Right lobe of liver (tissue), 6 donors: ENCODE measurements around the gene PCED1B. TPM values are rescaled to one million over a fixed set of nuclear protein-coding genes. Genes with fewer than 3 reads are reported as not detected.

Experiments used
- ATAC-seq, 4 donors: fragments of 200-7000 bp; cut with Tn5 transposase; one replicate each; pipeline ENCODE4 v1.9.1; 2020; ENCODE audit warnings: mild to moderate bottlenecking in 4 of 4, moderate library complexity in 4 of 4
- DNase-seq, 3 donors: peaks; one replicate each; pipeline ENCODE4 v3.0.0-alpha.2; 2020
- H3K27ac ChIP-seq, 3 donors: fragments of 200-600 bp; one replicate each; pipeline ENCODE4 v1.8.0; 2022
- H3K27me3 ChIP-seq, 2 donors: fragments of 200-600 bp; one replicate each; pipeline ENCODE4 v1.8.0; 2022
- H3K36me3 ChIP-seq, 4 donors: fragments of 200-600 bp; sonication (generic) in 1 of 4; one replicate each; pipeline versions ENCODE4 v1.5.1 to v1.8.0; 2017 to 2022; ENCODE audit warnings: control low read depth in 1 of 4
- H3K4me1 ChIP-seq, 4 donors: fragments of 200-600 bp; sonication (generic) in 1 of 4; one replicate each; pipeline versions ENCODE4 v1.5.1 to v1.8.0; 2017 to 2022; ENCODE audit warnings: control low read depth in 1 of 4
- H3K4me3 ChIP-seq, 3 donors: fragments of 200-600 bp; one replicate each; pipeline ENCODE4 v1.8.0; 2022
- H3K9me3 ChIP-seq, 4 donors: fragments of 200-600 bp; sonication (generic) in 1 of 4; one replicate each; pipeline versions ENCODE4 v1.5.1 to v1.8.0; 2017 to 2022; ENCODE audit warnings: control low read depth in 1 of 4
- CTCF ChIP-seq, 4 donors: fragments of 200-600 bp in 3 of 4; fragments of 450-650 bp in 1 of 4; IDR thresholded peaks; one replicate each; pipeline versions ENCODE4 v1.5.1 to v1.8.0; 2016 to 2022; ENCODE audit warnings: antibody characterized with exemption in 4 of 4, mild to moderate bottlenecking in 2 of 4
- POLR2A ChIP-seq: fragments of 450-650 bp; IDR thresholded peaks from one replicate; pipeline ENCODE4 v1.6.1; 2017; ENCODE audit warnings: antibody characterized with exemption, mild to moderate bottlenecking
- WGBS: methylation state at CpG from one replicate; pipeline ENCODE4 v1.1.6; 2018; ENCODE audit warnings: low coverage, low lambda C conversion rate; ENCODE audit not compliant: insufficient coverage; ENCODE audit errors: missing lambda C conversion rate; 5-methylcytosine and 5-hydroxymethylcytosine counted together
- intact Hi-C, 2 donors: fragments of 100-400 bp; cut with DNase I; formaldehyde crosslinking; loops; one replicate each; pipeline versions ENCODE4 v1.11.2 to v1.14.1; 2022
- total RNA-seq, 6 experiments: library from RNA; depleted of rRNA in 2 of 6; stranded (reverse); fragments of >200 nt in 2 of 6; fragmentation: NEBNext Ultra II Directional in 3 of 6; extraction: Animal tissue kit (Norgen Biotek cat#: 25700) in 3 of 6; gene quantifications; one replicate each; pipeline versions ENCODE4 v1.1.0 to v1.2.4, GENCODE V29; 2016 to 2023
- donor health status: DM: no; HTN: yes; CAD: no.
- donor health status: DM: no; HTN: no; CAD: no.
- donor health status: DM: no; HTN: no; CAD: no.
- donor health status: DM: no; HTN: yes; CAD: no.
- donor health status: DM: no; HTN: yes; CAD: no.

PCED1B gene
- total RNA-seq, 6 experiments from 2014 or later: 0.62 to 3.0 (median 1.1) TPM

DNA sequence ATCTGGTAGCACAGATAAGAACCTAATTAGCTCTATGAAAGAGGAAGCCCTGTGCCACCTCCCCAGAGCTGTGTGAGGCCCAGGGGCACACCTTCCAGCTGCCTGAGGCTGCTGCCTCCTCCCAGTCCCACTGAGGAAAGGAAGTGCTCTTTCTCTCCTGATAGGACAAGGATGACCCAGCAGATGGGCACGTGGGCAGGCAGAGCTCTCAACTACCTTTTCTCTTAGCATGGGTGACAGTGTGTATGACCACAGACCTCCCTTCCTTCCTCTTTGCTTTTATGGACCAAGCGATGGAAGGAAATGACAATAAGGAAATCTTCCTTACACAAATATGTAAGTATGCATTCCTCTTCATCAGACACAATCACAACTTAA is 127.9 kb downstream of the PCED1B start:
- Histone ChIP-seq H3K27me3 (no peaks in the 10 kb centered on the region), H3K4me1 (no peaks in the 10 kb centered on the region), H3K4me3 (no peak overlapping the region), H3K36me3 (no peaks in the 10 kb centered on the region), H3K27ac (peak overlapping the region in 1 of 3 donors; percentile 26), H3K9me3 (no peaks in the 10 kb centered on the region)
- intact Hi-C loops: no loop called here
- DNase-seq (peak in 1 of 3 donors; percentile 40), ATAC-seq (peak; percentile 51 to 71 (median 59))
- TF ChIP-seq POLR2A (no peak), CTCF (IDR thresholded peaks at IDR 0.05) (no peak)
- 50% methylated on average over 2 of the region's 2 CpGs for WGBS

DNA sequence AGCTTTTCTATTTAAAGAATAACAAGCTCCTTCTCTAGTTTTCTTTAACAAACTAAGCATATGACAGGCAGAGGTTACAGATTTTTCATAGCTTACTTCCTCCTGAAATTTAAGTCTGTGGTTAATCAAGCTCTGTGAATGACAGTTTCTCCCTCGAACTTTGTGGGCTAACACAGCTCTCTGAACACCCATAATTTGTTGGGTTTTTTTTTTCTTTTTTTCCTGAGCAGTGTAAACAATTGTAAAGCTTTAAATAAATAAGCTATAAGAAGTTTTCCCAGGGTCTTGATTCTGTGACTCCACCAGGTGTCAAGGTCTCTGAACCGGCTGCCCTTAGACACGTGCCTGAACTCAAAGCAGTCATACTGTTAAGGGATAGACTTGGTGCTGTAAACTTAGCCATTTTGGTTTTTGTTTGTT is 128.4 kb downstream of the PCED1B start:
- H3K4me3 ChIP-seq: no peak overlapping the region
- intact Hi-C loops: no loop called here
- ATAC-seq: peak in 1 of 4 donors; percentile 35
- WGBS: 44% methylated on average over 3 of the region's 3 CpGs
- no peaks in the 10 kb centered on the region for H3K9me3 ChIP-seq
- H3K4me1 ChIP-seq: no peaks in the 10 kb centered on the region
- no peaks in the 10 kb centered on the region for H3K27me3 ChIP-seq
- TF ChIP-seq CTCF (IDR thresholded peaks at IDR 0.05): no peak
- no peak for TF ChIP-seq POLR2A
- peak overlapping the region in 1 of 3 donors; percentile 26 for H3K27ac ChIP-seq
- H3K36me3 ChIP-seq: no peaks in the 10 kb centered on the region
- DNase-seq: no peak

DNA sequence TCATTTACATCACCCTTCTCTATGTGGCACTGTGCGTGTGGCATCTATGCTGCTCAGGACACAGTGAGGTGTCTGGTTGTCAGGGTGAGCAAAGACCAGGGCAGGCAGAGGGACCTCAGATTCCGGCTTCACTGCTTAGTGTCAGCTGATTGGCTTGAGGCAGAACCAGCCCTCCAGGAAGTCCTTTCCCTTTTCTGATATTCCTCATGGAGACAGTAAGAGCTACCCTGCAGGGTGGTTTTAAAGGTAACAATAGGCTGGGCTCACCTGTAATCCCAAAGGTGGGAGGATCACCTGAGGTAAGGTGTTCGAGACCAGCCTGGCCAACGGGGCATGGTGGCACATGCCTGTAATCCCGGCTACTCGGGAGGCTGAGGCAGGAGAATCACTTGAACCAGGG is 129.6 kb downstream of the PCED1B start:
- TF ChIP-seq CTCF (IDR thresholded peaks at IDR 0.05): no peak
- TF ChIP-seq POLR2A: no peak
- 96% methylated on average over 5 of the region's 6 CpGs for WGBS
- Histone ChIP-seq H3K9me3 (no peaks in the 10 kb centered on the region), H3K4me3 (no peak overlapping the region), H3K27ac (no peak overlapping the region), H3K4me1 (no peaks in the 10 kb centered on the region), H3K36me3 (no peaks in the 10 kb centered on the region), H3K27me3 (no peaks in the 10 kb centered on the region)
- intact Hi-C loops: no loop called here
- ATAC-seq: no peak
- no peak for DNase-seq

GRCh38 chr12:47210776-47211175 is 131.4 kb downstream of the PCED1B start:
- WGBS: 100% methylated on average over 4 of the region's 4 CpGs
- ATAC-seq (no peak), DNase-seq (no peak)
- no peak overlapping the region for H3K4me3 ChIP-seq
- intact Hi-C loops: no loop called here
- TF ChIP-seq POLR2A (no peak), CTCF (IDR thresholded peaks at IDR 0.05) (no peak)
- no peaks in the 10 kb centered on the region for H3K27me3 ChIP-seq
- no peaks in the 10 kb centered on the region for H3K9me3 ChIP-seq
- no peak overlapping the region for H3K27ac ChIP-seq
- no peaks in the 10 kb centered on the region for H3K36me3 ChIP-seq
- H3K4me1 ChIP-seq: no peaks in the 10 kb centered on the region

DNA sequence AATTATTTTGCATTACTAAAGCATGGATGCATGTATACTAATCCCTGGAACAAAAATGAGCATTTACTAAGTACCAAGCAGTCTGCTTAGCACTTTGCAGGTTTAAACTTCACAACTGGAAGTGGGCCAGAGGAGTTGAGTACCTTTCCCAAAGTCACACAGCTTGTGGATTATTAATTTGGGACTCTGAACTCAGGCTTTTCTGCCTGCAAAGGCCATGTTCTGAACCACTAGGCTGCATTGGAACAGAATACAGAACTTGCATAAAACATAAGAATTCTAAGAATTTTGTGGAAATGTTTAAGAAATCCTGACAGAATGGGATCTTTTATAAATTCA is 133.2 kb downstream of the PCED1B start:
- H3K4me1 ChIP-seq: no peaks in the 10 kb centered on the region
- no peaks in the 10 kb centered on the region for H3K36me3 ChIP-seq
- no peak for DNase-seq
- H3K9me3 ChIP-seq: no peaks in the 10 kb centered on the region
- TF ChIP-seq POLR2A (no peak), CTCF (IDR thresholded peaks at IDR 0.05) (no peak)
- ATAC-seq: peak in 2 of 4 donors; percentile 25 to 71
- no peaks in the 10 kb centered on the region for H3K27me3 ChIP-seq
- intact Hi-C loops: no loop called here
- no peak overlapping the region for H3K4me3 ChIP-seq
- H3K27ac ChIP-seq: peak overlapping the region in 2 of 3 donors; percentile 31 to 33
